ENCODE measurements around the gene RALB. TPM values are rescaled to one million over a fixed set of nuclear protein-coding genes. Genes with fewer than 3 reads are reported as not detected.

RALB gene
- total and polyA plus RNA-seq, 2 of the 8 experiments (the other 6 are each of a cell fraction or from before 2014, with no cell fraction given), result 12.0 to 16.6 TPM

GRCh38 chr2:120334068-120334467 lies 81.4 kb downstream of the RALB start:
- H3K4me2 ChIP-seq (ENCODE audit: insufficient read depth in 1 of 2, low read depth in 2 of 2, low read length in 2 of 2), result no peak overlapping the region
- H3K9me3 ChIP-seq (ENCODE audit: insufficient read depth in 2 of 2, low read depth in 1 of 2, low read length in 1 of 2), result no peaks in the 10 kb centered on the region
- H3K4me3 ChIP-seq (ENCODE audit: extremely low read depth in 1 of 4, insufficient read depth in 2 of 4, low read depth in 3 of 4, low read length in 4 of 4), result no peak overlapping the region
- no peaks in the 10 kb centered on the region for H3K79me1 ChIP-seq (ENCODE audit: low read depth, low read length)
- H3K14ac ChIP-seq (ENCODE audit: insufficient read length), result no peak overlapping the region
- H3K23ac ChIP-seq (ENCODE audit: insufficient read length), result no peak overlapping the region
- H3K4ac ChIP-seq (replicated peaks; ENCODE audit: insufficient read length, low read depth, low read length), result no peak overlapping the region
- no peak overlapping the region for H4K8ac ChIP-seq (ENCODE audit: extremely low read depth, insufficient read depth, low read length)
- no peaks in the 10 kb centered on the region; a peak in 1 of 7 replicates for H3K4me1 ChIP-seq (replicated peaks in 1 of 4; ENCODE audit: control insufficient read depth in 3 of 4, insufficient read depth in 4 of 4, low read length in 3 of 4)
- H3K27me3 ChIP-seq (replicated peaks in 1 of 4; ENCODE audit: control insufficient read depth in 3 of 4, extremely low read depth in 1 of 4, insufficient read depth in 3 of 4, low read length in 3 of 4), result no peaks in the 10 kb centered on the region; a peak in 2 of 7 replicates
- no peak overlapping the region for H2AK5ac ChIP-seq (ENCODE audit: low read depth, low read length)
- FAIRE-seq (no peak), DNase-seq (ENCODE audit: low read depth in 1 of 2, low spot score in 2 of 2) (no peak)
- H2BK120ac ChIP-seq (replicated peaks; ENCODE audit: low read depth, low read length), result no peak overlapping the region
- H3K23me2 ChIP-seq (ENCODE audit: low read depth, low read length), result 0 out of 2 replicates have a peak, but pooled peaks cover 2% of the 10 kb centered on the region
- no peak overlapping the region for H2BK12ac ChIP-seq (ENCODE audit: low read depth, low read length)
- H4K5ac ChIP-seq (ENCODE audit: insufficient read length, low read depth, low read length), result no peak overlapping the region
- H2BK15ac ChIP-seq (ENCODE audit: low read length), result no peak overlapping the region
- no peaks in the 10 kb centered on the region for H3K79me2 ChIP-seq (ENCODE audit: control insufficient read depth in 1 of 2, insufficient read depth in 2 of 2, low read length in 2 of 2)
- H3K18ac ChIP-seq (ENCODE audit: extremely low read depth, low read length), result no peak overlapping the region
- POLR2A ChIA-PET (ENCODE audit: partially characterized antibody), result no interaction called here
- WGBS, 2 experiments (ENCODE audit: extremely low coverage in 1 of 2, insufficient coverage in 1 of 2, insufficient read length in 1 of 2, insufficient replicate concordance in 2 of 2, low coverage in 1 of 2, low lambda C conversion rate in 2 of 2, missing lambda C conversion rate in 1 of 2), result 76% methylated on average over 1 of the region's 1 CpG; no CpG with 5 or more reads in 1 of the 2 experiments
- no peak overlapping the region for H3K56ac ChIP-seq (replicated peaks; ENCODE audit: insufficient read length, low read depth, low read length)
- H2BK20ac ChIP-seq (ENCODE audit: low read length), result no peak overlapping the region
- H3K9ac ChIP-seq (replicated peaks in 1 of 4; ENCODE audit: extremely low read depth in 1 of 4, low read depth in 3 of 4, low read length in 3 of 4), result no peak overlapping the region
- H2AFZ ChIP-seq (ENCODE audit: low read length), result no peak overlapping the region
- no peak overlapping the region for H4K91ac ChIP-seq (replicated peaks; ENCODE audit: insufficient read length, low read length)
- no peak overlapping the region for H3K27ac ChIP-seq (ENCODE audit: low read depth, low read length)
- CTCF ChIA-PET (ENCODE audit: partially characterized antibody), result interaction anchor here (0.6 to 5.6 kb wide), 10 partner anchors 9 to 341 kb away, joined by 3 to 27 read pairs (median 5); no protein-coding TSS in a partner anchor
- H4K20me1 ChIP-seq (replicated peaks in 1 of 2; ENCODE audit: control insufficient read depth in 1 of 2, insufficient read depth in 2 of 2, low read length in 2 of 2), result no peaks in the 10 kb centered on the region
- H3K36me3 ChIP-seq (ENCODE audit: control insufficient read depth in 2 of 4, insufficient read depth in 4 of 4, low read length in 3 of 4), result no peaks in the 10 kb centered on the region
- H2BK5ac ChIP-seq (ENCODE audit: low read depth, low read length), result no peak overlapping the region
- TF ChIP-seq MAFK (IDR thresholded peaks at IDR 0.05; ENCODE audit: low read depth, low read length) (no peak), SP2 (IDR thresholded peaks at IDR 0.05; ENCODE audit: low read length) (no peak), TAF1 (IDR thresholded peaks at IDR 0.05; ENCODE audit: low read depth, low read length) (no peak), EP300 (IDR thresholded peaks at IDR 0.05; ENCODE audit: borderline replicate concordance in 1 of 2, low read depth in 2 of 2, low read length in 2 of 2) (no peak), FOSL1 (IDR thresholded peaks at IDR 0.05; ENCODE audit: insufficient read depth, low read depth, low read length) (no peak), SAP30 (IDR thresholded peaks at IDR 0.05; ENCODE audit: insufficient read depth, insufficient replicate concordance, low read length) (no peak), POLR2A (IDR thresholded peaks at IDR 0.05; ENCODE audit: control extremely low read depth in 1 of 2, low read depth in 2 of 2, low read length in 2 of 2) (no peak), ATF3 (IDR thresholded peaks at IDR 0.05; ENCODE audit: insufficient read depth, low read depth, low read length) (no peak), RAD21 (IDR thresholded peaks at IDR 0.05 in 1 of 2, conservative IDR thresholded peaks at IDR 0.05 in 1 of 2; ENCODE audit: low read depth in 2 of 2, low read length in 2 of 2) (no peak), USF2 (IDR thresholded peaks at IDR 0.05; ENCODE audit: low read length) (no peak), PHF8 (conservative IDR thresholded peaks at IDR 0.05; ENCODE audit: low read depth, low read length) (no peak), TCF12 (IDR thresholded peaks at IDR 0.05; ENCODE audit: low read depth, low read length) (no peak)
